Globus pallidus (tissue), 1 donor: Measurements from ENCODE around the gene FAN1.
"Not testable (repeated sequence)": the region's sequence is repeated elsewhere in the genome, so short reads cannot be mapped to it uniquely, and the experiment has no call there.

Source experiments
- DNase-seq: peaks from one replicate; pipeline ENCODE4 v3.0.0-alpha.2; 2015; ENCODE audit warnings: low spot score

The FAN1 gene

DNA sequence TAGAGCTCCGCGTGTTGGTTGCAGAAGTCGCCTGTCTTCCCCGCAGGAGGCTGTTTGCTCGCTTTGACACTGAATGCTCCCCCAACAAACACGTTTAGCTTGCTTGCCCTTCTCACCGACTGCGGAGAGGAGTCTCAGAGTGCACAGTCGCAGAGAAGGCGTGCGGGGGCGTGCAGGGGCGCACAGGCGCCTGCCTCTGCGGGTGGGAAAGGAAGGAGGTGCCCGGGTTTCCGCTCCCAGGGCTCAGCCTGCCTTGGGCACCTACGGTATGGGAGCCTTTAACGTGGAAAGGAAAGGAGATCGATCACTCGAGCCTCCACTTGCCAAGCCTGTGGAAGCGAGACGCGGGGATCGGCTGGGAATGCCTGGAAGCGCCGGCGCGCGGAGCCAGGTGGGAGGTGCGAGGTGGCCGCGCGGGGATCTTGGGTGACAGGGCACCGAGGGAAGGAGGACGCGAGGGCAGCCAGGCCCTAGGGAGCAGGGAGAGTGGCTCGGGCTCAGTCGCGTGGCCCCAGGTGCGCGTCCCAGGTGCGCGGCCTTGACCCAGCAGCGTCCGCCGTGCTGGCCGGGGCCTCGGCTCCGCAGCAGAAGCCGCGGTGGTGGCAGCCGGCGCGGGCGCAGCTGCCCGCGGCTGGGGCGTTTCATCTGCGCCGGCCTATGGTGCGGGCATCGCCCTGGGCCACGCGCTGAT is at the start of gene FAN1:
Gene FAN1 (plus strand): TSS at position 419 of the 691 bp plus-strand sequence. CDS start 749 bp downstream, outside the sequence.
- peak; percentile 86 for DNase-seq

DNA sequence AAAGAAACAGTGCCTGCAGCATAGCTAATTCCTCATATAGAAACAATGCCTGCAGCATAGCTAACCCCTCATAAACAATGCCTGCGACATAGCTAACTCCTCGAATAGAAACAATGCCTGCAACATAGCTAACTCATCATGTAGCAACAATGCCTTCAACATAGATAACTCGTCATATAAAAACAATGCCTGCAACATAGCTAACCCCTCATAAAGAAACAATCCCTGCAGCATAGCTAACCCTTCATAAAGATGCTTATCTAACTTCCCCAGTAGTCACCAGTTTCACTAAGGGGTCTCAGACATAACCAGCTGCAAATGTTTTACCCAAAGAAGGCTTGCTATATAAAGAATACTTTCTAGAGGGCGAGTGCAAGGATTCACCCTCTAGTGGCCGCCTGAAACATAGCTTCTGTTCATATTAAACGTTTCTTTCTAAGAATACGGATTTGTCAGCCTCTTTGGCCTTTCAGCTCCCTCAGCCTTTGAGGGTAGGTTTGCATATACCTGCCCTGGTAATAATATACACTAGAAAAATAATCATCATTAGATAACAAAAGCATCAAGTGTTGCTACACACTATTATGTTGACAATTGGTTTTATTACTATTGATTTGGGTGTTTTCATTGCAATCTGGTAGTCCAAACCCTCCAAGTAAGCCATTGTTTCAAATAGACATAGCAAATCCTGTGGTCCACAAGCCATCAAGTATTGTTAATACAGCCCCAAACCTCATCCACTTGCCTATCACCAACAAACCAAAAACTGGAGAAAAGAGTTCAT is 44.4 kb upstream of the FAN1 start:
- DNase-seq = peak; percentile 15

DNA sequence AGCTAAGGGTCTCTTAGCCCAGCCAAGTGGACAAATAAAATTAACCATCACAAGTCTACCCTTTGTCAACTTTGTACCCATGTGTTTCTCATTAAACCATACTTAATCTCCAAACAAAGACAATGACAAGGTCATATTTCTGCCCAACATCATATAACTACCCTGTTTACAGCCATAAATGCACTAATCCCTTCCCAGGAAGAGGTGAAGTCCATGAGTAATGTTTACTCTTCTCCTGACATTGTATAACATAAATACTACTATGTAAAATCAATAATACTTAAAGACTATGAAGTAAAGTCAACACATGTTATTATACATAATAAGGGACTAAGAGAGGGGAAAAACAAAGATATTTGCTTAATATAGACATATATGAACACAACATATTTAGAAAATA is 38.5 kb upstream of the FAN1 start:
- DNase-seq = no peak

DNA sequence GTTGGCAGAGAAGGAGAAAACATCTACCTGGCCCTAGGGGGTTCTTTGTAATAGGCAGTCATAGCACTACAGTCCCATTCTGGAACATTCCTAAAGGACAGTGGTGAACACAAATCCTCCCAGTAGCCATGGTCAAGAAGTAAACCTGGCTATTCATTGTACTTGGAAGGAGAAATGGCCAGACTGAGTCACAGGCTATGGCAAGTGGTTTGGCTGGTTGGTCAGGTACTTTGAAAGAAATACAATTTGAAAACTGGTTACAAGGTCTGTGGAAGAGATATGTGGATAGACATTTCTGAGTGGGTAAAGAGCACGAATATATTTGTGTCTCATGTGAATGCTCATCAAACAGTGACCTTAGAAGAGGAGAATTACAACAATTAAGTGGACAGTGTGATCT is 33.0 kb upstream of the FAN1 start:
- no peak for DNase-seq

DNA sequence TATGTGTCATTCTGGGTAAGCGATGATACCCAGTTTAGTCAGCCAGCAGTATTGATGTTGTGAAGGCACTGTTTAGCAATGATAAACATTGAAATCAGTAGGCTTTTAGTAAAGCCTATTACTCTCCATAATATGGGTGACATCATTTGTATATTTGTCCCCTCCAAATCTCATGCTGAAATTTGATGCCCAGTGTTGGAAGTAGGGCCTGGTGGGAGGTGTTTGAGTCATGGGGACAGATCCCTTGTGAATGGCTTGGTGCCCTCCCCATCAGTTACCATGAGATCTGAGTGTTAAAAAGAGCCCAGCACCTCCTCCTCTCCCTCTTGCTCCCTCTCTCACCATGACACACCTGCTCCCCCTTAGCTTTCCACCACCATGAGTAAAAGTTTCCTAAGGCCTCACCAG is 31.4 kb upstream of the FAN1 start:
- no peak for DNase-seq

DNA sequence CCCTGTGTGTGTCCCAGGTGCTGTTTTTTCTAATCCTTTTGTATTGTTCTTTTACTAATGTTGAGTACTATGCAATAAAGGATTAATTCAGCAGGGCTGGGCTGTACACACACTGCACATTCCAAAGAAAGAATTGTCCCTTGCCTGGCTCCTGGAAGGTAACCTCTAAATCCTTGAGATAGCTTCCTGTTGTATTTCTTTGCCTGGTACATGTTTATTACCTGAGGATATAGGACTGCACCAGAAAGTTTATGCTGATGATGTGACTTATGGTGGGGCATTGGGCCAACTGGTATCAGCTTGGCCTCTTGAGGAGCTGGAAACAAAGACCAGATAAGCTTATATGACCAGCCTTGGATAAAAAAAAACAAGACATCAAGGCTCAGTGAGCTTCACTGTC is 26.6 kb upstream of the FAN1 start:
- no peak for DNase-seq

DNA sequence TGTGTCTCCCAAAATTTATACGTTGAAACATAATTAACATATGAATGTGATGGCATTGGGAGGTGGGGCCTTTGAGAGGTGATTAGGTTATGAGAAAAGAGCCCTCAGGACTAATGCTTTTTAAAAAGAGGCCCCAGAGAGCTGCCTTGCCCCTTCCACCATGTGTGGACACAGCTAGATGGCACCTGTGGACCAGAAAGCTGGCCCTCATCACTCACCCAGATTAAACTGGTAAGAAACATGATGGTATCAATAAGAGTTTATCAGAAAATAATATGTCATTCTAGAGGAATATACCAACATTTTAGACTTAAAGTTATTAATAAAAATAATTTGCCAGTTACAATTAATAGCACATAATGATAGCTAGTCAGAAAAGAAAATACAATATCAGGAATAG is 25.2 kb upstream of the FAN1 start:
- peak; percentile 11 for DNase-seq

DNA sequence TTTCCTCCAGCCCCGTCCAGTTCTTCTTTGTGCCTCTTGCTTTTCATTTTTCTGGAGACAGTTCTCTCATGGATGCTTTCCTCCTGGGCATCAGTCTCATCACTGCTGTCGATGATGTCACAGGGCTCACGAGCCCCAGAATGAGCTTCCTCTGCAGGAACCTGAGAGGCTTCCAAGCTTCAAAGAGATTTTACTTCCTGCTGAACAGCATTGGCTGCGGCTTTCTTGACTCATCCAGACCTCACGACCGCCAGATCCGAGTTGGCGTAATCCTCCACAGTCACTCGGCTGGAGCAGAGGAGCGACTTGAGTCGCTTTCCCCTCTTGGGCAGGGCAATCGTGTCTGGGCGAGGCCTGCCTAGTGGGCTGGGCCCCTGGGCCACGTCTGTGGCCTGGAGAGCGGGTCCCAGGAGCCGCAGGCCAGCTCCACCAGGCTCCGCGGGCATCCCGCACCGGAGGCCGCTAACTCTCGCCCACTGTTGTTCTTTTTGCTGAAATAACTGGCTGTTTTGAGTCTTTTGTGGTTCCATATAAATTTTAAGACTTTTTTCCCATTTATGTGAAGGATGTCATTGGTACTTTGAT is 20.8 kb upstream of the FAN1 start:
- DNase-seq = no peak

DNA sequence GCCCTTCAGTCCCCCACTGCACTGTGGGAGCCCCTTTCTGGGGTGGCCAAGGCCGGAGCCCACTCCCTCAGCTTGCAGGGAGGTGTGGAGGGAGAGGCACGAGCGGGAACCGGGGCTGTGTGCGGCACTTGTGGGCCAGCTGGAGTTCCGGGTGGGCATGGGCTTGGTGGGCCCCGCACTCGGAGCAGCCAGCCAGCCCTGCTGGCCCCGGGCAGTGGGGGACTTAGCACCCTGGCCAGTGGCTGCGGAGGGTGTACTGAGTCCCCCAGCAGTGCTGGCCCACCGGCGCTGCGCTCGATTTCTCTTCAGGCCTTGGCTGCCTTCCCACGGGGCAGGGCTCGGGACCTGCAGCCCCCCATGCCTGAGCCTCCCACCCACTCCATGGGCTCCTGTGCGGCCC is 20.0 kb upstream of the FAN1 start:
- not testable (repeated sequence) for DNase-seq

DNA sequence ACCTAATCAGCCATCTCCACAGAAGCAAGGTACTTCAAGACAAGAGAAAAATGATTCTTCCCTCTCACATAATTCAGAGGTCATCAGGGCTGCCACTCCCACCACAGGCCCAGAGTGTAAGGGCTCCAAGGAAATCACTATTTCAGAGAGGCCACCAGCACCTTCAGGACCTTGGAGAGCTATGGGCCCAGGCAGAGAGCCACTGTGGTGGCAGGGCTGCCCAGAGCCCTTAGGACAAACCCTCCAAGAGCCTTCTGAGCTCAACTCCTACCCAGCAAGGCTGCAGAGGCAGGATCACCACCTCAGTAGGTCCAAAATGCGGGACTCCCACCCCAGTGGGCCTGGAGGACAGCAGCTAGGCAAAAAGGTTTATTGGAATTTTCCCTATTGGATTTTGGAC is 17.9 kb upstream of the FAN1 start:
- DNase-seq = no peak

DNA sequence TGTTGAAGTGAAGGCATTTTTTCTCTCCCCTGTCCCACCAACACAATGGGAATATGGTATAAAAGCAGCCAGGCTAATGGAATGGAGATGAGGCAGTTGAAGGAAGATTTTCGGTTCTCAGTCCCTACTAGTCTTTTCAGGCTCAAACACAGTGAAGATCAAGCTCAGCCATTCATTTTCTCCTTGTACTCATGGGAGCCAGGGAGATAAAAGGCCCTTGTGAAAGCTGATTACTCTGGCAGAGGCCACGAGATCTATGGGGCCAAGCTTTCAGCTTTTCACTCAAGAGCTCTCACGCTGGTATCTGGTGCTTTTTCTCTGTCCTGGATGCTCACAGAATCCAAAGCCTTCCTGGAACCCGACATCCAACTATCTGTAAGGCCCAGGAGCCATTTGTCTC is 14.5 kb upstream of the FAN1 start:
- DNase-seq = peak; percentile 73

DNA sequence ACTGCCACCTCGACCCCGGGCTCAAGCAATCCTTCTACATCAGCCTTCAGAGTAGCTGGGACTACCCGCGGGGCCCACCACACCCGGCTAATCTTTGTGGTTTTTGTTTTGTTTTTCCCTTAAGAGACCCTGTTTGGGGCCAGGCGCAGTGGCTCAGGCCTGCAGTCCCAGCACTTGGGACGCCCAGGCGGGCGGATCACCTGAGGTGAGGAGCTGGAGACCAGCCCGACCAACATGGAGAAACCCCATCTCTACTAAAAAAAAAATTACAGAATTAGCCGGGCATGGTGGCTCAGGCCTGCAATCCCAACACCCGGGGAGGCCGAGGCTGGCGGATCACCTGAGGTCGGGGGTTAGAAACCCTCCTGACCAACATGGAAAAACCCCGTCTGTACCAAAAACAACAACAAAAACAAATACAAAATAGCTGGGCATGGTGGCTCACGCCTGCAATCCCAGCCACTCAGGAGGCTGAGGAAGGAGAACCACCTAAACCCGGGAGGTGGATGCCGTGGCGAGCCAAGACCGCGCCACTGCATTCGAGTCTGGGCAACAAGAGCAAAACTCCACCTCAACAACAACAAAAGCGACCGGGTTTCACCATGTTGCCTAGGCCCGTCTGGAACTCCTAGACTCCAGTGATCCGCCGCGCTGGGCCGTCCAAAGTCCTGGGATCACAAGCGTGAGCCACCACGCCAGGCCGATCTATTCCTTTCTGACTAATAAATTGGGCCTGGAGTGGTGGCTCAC is 8.1 kb upstream of the FAN1 start:
- no peak for DNase-seq

DNA sequence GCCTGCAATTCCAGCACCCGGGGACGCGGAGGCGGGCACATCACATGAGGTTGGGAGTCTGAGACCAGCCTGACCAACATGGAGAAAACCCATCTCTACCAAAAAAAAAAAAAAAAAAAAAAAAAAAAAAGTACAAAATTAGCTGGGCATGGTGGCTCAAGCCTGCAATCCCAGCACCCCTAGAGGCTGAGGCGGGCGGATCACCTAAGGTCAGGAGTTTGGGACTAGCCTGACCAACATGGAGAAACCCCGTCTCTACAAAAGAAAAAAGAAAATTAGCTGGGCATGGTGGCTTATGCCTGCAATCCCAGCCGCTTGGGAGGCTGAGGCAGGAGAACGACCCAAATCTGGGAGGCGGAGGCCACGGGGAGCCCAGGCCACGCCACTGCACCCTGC is 7.5 kb upstream of the FAN1 start:
- DNase-seq = no peak

DNA sequence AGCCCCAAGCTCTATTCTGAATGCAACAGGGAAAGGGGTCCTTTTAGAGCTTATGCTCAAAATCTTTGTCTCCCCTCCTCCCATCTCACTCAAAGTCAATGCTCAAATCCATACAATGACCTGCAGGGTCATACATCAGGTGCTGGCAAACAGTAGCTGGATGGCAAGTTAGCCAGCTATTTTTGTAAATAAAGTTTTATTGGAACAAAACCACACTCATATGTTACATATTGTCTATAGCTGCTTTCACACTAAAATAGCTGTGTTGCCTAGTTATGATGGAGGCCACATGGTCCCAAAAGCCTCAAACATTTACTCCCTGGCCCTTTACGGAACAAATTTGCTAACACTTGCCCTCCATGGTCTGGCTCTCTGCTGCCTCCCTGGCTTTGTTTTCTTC is 1.8 kb upstream of the FAN1 start:
- no peak for DNase-seq

DNA sequence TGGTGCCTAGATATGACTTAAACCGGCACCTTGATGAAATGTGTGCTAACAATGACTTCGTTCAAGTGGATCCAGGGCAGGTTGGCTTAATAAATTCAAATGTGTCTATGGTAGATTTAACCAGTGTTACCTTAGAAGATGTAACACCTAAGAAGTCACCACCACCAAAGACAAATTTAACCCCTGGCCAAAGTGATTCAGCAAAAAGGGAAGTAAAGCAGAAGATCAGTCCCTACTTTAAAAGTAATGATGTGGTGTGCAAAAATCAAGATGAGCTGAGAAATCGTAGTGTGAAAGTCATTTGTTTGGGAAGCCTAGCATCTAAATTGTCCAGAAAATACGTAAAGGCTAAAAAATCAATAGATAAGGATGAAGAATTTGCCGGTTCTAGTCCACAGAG is 1.1 kb downstream of the FAN1 start:
- DNase-seq = no peak

DNA sequence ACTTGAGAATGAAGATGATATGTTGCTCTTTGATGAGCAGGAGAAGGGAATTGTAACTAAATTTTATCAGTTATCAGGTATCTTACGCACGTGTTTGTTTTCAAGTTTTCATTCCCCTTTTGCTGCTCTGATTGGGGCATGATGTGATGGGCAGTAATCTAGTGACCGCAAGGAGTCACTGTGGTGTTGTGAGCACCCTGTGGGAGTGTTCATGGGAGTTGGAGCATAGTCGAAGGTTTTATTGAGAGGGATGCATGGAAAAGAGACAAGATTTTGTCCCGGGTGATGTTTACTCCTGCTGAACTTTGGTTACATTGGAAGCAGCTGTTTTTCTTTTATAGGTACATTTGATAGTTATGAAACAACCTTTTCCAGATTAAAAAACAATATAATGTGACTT is 2.1 kb downstream of the FAN1 start:
- DNase-seq = peak; percentile 62

DNA sequence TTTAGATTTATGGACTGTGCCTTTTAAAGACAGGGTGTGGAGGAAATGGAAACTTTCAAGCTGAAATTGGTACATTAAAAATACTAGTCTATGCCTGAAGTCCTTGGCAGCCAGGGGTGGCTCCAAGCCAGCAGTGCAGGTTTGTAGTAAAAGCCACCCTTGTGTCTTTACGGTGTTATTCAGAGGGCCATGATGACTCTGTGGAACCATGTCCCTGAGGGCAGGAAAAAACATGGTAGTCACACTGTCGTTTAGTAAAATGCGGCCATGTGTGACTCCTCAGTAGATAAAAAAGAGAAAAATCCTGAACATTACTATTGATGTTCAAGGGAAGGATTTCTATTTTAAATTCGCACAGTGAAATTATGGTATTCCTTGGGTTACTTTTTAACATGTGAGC is 2.7 kb downstream of the FAN1 start:
- DNase-seq = no peak

DNA sequence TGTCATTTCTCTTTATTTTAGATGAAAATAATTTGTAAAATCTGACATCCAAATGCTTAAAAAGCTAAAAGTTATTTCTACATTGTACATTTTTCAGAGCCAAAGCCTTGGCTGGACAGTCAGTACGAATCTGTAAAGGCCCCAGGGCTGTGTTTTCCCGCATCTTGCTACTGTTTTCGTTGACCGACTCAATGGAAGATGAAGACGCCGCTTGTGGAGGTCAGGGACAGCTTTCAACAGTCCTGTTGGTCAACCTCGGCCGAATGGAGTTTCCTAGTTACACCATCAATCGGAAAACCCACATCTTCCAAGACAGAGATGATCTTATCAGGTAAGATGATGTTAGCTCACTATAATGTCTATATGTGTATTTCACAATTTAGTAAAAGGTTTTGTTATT is 10.0 kb downstream of the FAN1 start:
- DNase-seq = no peak

DNA sequence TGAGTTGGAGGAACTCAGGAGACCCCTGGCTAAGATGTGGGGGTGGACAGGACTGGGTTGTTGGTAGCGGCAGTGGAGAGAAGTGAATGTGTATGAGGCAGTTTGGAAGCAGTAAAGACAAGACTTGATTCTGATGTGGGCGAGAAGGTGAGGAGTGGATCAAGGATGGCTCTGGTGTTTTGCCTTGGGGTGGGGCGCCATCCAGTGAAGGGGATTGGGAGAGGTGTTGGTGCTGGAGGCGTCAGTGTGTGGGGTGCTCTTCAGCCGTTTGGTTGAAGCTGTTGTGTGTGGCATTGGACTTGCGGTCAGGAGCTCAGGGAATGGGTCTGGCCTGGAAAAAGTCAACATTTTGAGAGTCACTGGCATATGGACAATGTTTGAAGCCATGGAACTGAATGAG is 13.3 kb downstream of the FAN1 start:
- no peak for DNase-seq

DNA sequence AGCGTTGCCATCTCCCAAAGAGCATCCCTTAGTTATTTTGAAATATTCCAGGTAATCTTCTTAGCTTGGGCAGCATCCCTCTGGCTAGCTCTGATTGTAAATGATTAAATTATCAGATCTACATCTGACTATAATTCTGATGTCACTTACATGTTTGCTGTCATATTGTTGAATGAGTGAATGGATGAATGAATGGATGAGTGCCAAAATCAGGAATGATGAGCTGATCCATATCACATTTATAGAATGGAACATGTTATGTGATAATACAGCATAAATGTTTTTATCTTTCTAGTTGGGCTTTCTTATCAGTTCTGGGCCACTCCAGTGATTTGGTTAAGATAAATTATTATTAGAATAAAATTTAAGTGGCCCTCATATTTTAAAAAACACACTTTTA is 14.0 kb downstream of the FAN1 start:
- no peak for DNase-seq

DNA sequence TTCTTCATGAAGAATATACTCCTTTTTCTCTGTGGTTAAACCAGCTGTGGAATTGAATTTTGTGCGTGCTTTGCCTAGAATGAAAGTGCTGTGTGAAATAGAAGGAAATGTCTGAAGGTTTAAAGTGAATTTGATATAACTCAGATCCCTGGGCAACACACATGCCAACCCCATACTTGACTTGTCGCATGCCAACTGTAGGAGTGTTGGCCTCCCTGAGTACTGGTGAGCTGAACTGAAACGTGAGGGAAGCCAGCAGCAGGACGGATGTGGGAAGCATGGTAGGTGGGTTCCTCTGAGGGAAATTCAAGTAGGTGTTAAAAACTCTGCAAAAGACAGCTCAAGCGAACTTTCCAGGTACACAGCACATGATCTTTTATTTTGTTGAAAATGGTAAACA is 14.7 kb downstream of the FAN1 start:
- DNase-seq = no peak

DNA sequence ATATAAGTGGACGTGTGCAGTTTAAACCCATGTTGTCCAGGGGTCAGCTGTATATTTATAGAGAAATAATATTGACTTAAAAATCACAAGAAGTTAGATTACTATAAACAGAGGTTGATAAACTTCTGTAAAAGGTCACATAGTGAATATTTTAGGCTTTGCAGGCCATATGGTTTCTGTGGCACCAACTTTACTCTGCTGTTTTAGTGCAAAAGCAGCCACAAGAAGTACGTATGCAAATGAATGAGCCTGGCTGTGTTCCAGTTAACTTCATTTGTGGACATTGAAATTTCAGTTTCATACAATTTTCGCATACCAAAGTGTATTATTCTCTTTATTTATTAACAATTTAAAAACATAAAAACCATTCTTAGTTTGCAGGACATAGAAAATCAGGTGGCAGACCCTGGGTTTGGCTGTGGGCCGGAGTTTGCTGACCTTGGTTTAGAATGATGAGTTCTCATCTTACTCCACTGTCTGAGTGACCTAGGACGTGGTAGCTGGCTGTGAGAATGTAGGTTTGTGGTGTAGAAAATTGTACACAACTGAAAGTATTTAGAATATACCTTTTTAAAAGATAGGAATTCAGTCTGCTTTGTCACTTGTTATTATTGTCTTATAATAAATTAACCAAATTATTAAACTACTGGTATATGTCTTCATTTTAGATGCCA is 16.3 kb downstream of the FAN1 start:
- DNase-seq = no peak
